ENCODE measurements around the gene ANK3. TPM values are rescaled to one million over a fixed set of nuclear protein-coding genes. Genes with fewer than 3 reads are reported as not detected.

The ANK3 gene
- total RNA-seq, 1 donor from 2014 or later: 4.0 TPM

DNA sequence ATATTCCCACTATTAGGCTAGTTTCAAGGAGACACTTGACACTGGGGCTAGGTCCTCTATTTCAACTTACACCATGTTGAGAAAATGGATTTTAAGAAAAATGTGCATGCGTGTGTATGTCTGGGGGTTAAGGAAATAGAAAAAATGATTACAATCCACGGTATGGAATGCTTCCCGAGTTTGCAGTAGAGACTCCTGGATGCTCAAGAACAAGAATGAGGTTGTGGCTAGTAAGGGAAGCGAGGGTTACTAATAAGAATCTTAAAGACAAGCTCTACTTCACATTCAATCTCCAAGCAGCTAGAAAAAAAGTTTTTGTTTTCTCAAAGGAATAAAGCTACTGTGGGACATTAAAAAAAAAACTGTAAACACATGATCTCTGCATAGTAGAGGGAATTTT lies 54.7 kb downstream of the ANK3 start:
- Mint-ChIP-seq H3K4me1 (peaks cover 5% of the 10 kb centered on the region), H3K27me3 (no peaks in the 10 kb centered on the region), H3K27ac (no peak overlapping the region), H3K4me3 (no peak overlapping the region), H3K36me3 (ENCODE audit: low read depth) (no peaks in the 10 kb centered on the region), H3K9me3 (peaks cover under 1% of the 10 kb centered on the region)
- ChIA-PET CTCF (interaction anchor here (0.8 to 2.1 kb wide), 9 partner anchors 10 to 710 kb away, joined by 3 to 10 read pairs (median 5); no protein-coding TSS in a partner anchor), POLR2A (no interaction called here)
- TF ChIP-seq, protein P1, sequence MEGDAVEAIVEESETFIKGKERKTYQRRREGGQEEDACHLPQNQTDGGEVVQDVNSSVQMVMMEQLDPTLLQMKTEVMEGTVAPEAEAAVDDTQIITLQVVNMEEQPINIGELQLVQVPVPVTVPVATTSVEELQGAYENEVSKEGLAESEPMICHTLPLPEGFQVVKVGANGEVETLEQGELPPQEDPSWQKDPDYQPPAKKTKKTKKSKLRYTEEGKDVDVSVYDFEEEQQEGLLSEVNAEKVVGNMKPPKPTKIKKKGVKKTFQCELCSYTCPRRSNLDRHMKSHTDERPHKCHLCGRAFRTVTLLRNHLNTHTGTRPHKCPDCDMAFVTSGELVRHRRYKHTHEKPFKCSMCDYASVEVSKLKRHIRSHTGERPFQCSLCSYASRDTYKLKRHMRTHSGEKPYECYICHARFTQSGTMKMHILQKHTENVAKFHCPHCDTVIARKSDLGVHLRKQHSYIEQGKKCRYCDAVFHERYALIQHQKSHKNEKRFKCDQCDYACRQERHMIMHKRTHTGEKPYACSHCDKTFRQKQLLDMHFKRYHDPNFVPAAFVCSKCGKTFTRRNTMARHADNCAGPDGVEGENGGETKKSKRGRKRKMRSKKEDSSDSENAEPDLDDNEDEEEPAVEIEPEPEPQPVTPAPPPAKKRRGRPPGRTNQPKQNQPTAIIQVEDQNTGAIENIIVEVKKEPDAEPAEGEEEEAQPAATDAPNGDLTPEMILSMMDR (IDR thresholded peaks at IDR 0.05): no peak
- ATAC-seq (ENCODE audit: low read depth): no peak
- intact Hi-C loops (cut with micrococcal nuclease): loop anchor here (1.0 to 5.0 kb wide), 4 partner anchors 98 to 233 kb away; no protein-coding TSS in a partner anchor
- DNase-seq: no peak

DNA sequence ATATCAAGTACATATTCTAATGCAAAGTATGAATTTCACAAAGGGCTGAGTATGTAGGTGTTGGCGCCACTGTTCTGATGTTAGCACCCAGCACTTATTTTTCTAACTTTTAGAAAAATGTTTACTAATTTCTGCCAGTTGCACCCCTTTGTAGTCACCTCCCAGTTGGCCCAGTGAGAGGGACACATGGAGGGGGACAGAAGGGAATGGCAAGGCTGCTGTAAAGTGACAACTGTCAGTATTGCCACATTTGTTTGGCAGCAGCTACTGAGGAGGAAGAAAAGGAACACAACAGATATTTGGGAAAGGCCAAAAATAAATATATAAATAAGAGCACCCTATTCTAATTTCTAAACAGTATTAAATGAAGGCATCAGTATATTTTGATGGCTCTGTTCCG lies 57.3 kb downstream of the ANK3 start:
- Mint-ChIP-seq H3K36me3 (ENCODE audit: low read depth) (no peaks in the 10 kb centered on the region), H3K9me3 (peaks cover 7% of the 10 kb centered on the region), H3K27ac (no peak overlapping the region), H3K4me1 (peaks cover 5% of the 10 kb centered on the region), H3K27me3 (no peaks in the 10 kb centered on the region), H3K4me3 (no peak overlapping the region)
- intact Hi-C loops (cut with micrococcal nuclease): no loop called here
- TF ChIP-seq, protein P1 (IDR thresholded peaks at IDR 0.05): no peak
- ATAC-seq (ENCODE audit: low read depth): no peak
- CTCF ChIA-PET: no interaction called here
- POLR2A ChIA-PET: no interaction called here
- DNase-seq: no peak

DNA sequence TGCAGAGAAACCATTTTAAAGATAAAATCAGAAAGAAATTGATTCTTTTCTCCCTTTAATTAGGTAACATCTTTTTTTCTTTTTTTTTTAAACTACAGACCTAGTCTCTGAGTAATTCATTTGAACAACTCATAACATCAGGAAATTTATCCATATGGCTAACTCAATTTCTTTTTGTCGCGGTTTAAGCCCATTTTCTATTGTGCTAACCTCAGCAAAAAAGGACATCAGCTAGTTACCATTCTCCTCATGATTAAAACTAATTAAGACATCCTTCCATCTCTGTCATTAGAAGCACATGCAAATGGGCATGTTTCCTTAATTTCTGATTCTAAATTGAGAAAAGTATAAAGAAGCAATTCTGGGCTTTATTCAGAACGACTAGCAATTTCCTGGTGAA lies 57.8 kb downstream of the ANK3 start:
- no peaks in the 10 kb centered on the region for H3K27me3 Mint-ChIP-seq
- H3K9me3 Mint-ChIP-seq: peaks cover 7% of the 10 kb centered on the region
- no peak overlapping the region for H3K27ac Mint-ChIP-seq
- H3K36me3 Mint-ChIP-seq (ENCODE audit: low read depth): no peaks in the 10 kb centered on the region
- TF ChIP-seq, protein P1 (IDR thresholded peaks at IDR 0.05): no peak
- CTCF ChIA-PET: no interaction called here
- POLR2A ChIA-PET: no interaction called here
- ATAC-seq (ENCODE audit: low read depth): no peak
- DNase-seq: no peak
- H3K4me1 Mint-ChIP-seq: peaks cover 5% of the 10 kb centered on the region
- intact Hi-C loops (cut with micrococcal nuclease): no loop called here
- H3K4me3 Mint-ChIP-seq: no peak overlapping the region

DNA sequence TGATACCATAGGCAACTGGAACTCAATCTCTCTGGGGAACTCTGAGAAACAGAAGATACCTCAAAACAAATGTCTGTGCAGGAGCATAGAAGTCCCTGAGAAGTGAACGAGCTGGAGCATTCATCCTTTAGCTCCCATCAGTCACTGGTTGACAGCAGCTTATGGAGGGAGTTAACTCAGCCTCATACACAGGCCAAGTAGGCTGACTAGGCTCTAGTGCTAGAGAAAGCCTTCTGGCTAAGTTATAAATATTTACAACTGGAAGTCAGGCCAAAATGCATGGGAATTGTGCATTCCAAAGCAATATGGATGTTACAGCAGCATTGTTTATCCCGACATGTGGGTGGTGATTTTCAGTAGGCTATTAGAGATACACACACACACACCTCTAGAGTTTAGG lies 66.5 kb downstream of the ANK3 start:
- Mint-ChIP-seq H3K36me3 (ENCODE audit: low read depth) (no peaks in the 10 kb centered on the region), H3K4me3 (no peak overlapping the region), H3K9me3 (no peaks in the 10 kb centered on the region), H3K27ac (no peak overlapping the region), H3K27me3 (no peaks in the 10 kb centered on the region), H3K4me1 (no peaks in the 10 kb centered on the region)
- CTCF ChIA-PET: no interaction called here
- ATAC-seq (ENCODE audit: low read depth) (no peak), DNase-seq (no peak)
- POLR2A ChIA-PET: no interaction called here
- intact Hi-C loops (cut with micrococcal nuclease): no loop called here
- TF ChIP-seq, protein P1 (IDR thresholded peaks at IDR 0.05): no peak

DNA sequence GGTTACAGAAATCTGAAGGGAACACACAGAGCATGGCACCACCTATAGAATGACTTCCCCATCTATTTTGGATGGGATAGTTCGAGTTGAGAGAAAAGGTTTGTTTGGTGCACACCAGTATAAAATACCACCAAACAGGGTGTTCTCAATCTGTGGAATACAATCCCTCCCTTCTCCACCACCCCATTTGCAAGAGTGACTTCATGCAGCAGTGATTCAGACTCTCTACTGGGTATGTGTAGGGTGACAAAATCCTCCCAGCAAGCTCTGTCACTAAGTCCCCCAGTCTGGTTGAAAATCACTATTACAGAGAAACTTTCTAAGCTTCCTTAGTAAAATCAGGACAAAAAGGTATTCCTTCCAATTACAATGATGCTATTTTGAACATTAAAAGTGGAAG lies 69.0 kb downstream of the ANK3 start:
- ATAC-seq (ENCODE audit: low read depth): no peak
- Mint-ChIP-seq H3K27me3 (no peaks in the 10 kb centered on the region), H3K4me1 (no peaks in the 10 kb centered on the region), H3K4me3 (no peak overlapping the region), H3K36me3 (ENCODE audit: low read depth) (no peaks in the 10 kb centered on the region), H3K27ac (no peak overlapping the region), H3K9me3 (no peaks in the 10 kb centered on the region)
- intact Hi-C loops (cut with micrococcal nuclease): no loop called here
- TF ChIP-seq, protein P1 (IDR thresholded peaks at IDR 0.05): no peak
- DNase-seq: no peak
- ChIA-PET POLR2A (no interaction called here), CTCF (interaction anchor here (1.1 kb wide), 1 partner anchor 15 kb away, joined by 3 read pairs; no protein-coding TSS in a partner anchor)

All from activated B cell treated with CpG ODN at 0.5 μM for 24 hours (primary cell).